Chondrocyte (in vitro differentiated cells): ENCODE measurements around the gene GARIN5A. TPM values are rescaled to one million over a fixed set of nuclear protein-coding genes. Genes with fewer than 3 reads are reported as not detected.
"Not testable (repeated sequence)": the region's sequence is repeated elsewhere in the genome, so short reads cannot be mapped to it uniquely, and the experiment has no call there.

ENCODE experiments used
- DNase-seq: peaks from one replicate; pipeline ENCODE4 v3.0.0; 2021; ENCODE audit warnings: mixed read lengths, low spot score
- H3K27ac Mint-ChIP-seq: one replicate; pipeline ENCODE4 v1.8.0; 2021; ENCODE audit warnings: mild to moderate bottlenecking, moderate library complexity, mixed read lengths; ENCODE audit not compliant: unreplicated experiment
- H3K27me3 Mint-ChIP-seq: 2 replicates; pipeline ENCODE4 v1.8.0; 2021; ENCODE audit warnings: low read depth, mixed read lengths
- H3K36me3 Mint-ChIP-seq: 2 replicates; pipeline ENCODE4 v1.8.0; 2021; ENCODE audit warnings: low read depth, mixed read lengths
- H3K4me1 Mint-ChIP-seq: 2 replicates; pipeline ENCODE4 v1.8.0; 2021; ENCODE audit warnings: low read depth, mild to moderate bottlenecking, mixed read lengths
- H3K4me3 Mint-ChIP-seq: one replicate; pipeline ENCODE4 v1.8.0; 2021; ENCODE audit warnings: mild to moderate bottlenecking, moderate library complexity, mixed read lengths; ENCODE audit not compliant: unreplicated experiment
- H3K9me3 Mint-ChIP-seq: 2 replicates; pipeline ENCODE4 v1.8.0; 2021; ENCODE audit warnings: low read depth, mixed read lengths
- total RNA-seq: library from RNA; stranded (reverse); gene quantifications from 3 replicates; pipeline ENCODE4 v1.2.1, GENCODE V29; 2021
- TF ChIP-seq, protein P1 (sequence below): fragments of 200-600 bp; sonication (generic); IDR thresholded peaks from 2 replicates; pipeline ENCODE4 v1.5.0; 2021; ENCODE audit warnings: antibody characterized with exemption, mild to moderate bottlenecking, moderate library complexity

The GARIN5A gene
- total RNA-seq, 1 donor from 2014 or later: 1.9 TPM

DNA sequence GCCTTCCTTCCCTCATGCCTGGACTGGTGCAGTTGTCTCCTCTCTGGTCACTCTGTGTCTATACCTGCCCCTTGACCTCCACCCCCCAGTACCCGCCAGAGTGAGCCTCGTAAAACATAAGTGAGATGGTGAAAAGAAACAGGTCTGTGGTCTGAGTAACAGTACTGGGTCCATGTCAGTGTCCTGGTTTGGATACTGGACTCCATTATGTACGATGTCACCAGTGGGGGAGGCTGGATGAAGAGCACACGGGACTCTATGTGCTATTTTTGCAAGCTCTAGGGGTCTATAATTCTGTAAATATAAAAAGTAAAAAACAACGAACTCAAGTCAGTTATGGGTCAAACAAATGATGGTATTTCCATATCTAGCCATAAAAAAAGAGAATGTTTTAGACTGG is 29.6 kb downstream of the GARIN5A start:
- Mint-ChIP-seq H3K27me3 (peaks cover 8% of the 10 kb centered on the region), H3K9me3 (peaks cover 9% of the 10 kb centered on the region), H3K27ac (no peak overlapping the region), H3K4me1 (no peaks in the 10 kb centered on the region), H3K4me3 (no peak overlapping the region), H3K36me3 (no peaks in the 10 kb centered on the region)
- TF ChIP-seq, protein P1, sequence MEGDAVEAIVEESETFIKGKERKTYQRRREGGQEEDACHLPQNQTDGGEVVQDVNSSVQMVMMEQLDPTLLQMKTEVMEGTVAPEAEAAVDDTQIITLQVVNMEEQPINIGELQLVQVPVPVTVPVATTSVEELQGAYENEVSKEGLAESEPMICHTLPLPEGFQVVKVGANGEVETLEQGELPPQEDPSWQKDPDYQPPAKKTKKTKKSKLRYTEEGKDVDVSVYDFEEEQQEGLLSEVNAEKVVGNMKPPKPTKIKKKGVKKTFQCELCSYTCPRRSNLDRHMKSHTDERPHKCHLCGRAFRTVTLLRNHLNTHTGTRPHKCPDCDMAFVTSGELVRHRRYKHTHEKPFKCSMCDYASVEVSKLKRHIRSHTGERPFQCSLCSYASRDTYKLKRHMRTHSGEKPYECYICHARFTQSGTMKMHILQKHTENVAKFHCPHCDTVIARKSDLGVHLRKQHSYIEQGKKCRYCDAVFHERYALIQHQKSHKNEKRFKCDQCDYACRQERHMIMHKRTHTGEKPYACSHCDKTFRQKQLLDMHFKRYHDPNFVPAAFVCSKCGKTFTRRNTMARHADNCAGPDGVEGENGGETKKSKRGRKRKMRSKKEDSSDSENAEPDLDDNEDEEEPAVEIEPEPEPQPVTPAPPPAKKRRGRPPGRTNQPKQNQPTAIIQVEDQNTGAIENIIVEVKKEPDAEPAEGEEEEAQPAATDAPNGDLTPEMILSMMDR: no peak
- DNase-seq: no peak

DNA sequence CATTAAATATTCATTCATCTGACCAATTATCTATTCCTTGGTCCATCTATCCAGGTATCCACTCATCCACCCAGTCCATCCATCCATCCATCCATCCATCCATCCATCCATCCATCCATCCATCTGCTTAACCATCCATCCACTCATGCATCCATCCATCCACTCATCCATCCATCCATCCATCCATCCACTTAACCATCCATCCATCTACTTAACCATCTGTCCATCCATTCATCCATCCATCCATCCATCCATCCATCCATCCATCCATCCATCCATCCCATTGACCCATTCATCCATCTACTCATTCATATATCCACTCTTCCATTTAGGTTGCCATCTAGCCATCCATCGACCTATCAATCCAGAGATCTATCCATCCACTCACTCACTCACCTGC is 32.6 kb downstream of the GARIN5A start:
- no peak overlapping the region for H3K27ac Mint-ChIP-seq
- no peaks in the 10 kb centered on the region for H3K4me1 Mint-ChIP-seq
- TF ChIP-seq, protein P1: no peak
- H3K36me3 Mint-ChIP-seq: no peaks in the 10 kb centered on the region
- peaks cover 9% of the 10 kb centered on the region for H3K9me3 Mint-ChIP-seq
- no peak overlapping the region for H3K4me3 Mint-ChIP-seq
- H3K27me3 Mint-ChIP-seq: peaks cover 18% of the 10 kb centered on the region
- DNase-seq: no peak

DNA sequence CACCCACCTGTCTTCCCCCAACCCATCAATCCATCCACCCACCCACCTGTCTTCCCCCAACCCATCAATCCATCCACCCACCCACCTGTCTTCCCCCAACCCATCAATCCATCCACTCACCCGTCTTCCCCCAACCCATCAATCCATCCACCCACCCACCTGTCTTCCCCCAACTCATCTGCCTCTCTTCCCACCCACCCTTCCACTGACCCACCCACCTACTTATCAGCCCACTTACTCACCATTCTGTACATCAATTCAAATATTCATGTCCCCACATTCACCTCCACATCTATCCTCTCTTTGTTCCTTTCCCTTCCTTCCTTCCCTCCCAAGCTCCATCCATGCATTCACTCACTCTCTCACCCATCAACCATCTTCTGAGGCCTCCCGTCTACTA is 37.5 kb downstream of the GARIN5A start:
- DNase-seq, H3K9me3 Mint-ChIP-seq, H3K4me1 Mint-ChIP-seq, H3K4me3 Mint-ChIP-seq, H3K27ac Mint-ChIP-seq, H3K36me3 Mint-ChIP-seq: not testable (repeated sequence)
- peaks cover 47% of the 10 kb centered on the region for H3K27me3 Mint-ChIP-seq

DNA sequence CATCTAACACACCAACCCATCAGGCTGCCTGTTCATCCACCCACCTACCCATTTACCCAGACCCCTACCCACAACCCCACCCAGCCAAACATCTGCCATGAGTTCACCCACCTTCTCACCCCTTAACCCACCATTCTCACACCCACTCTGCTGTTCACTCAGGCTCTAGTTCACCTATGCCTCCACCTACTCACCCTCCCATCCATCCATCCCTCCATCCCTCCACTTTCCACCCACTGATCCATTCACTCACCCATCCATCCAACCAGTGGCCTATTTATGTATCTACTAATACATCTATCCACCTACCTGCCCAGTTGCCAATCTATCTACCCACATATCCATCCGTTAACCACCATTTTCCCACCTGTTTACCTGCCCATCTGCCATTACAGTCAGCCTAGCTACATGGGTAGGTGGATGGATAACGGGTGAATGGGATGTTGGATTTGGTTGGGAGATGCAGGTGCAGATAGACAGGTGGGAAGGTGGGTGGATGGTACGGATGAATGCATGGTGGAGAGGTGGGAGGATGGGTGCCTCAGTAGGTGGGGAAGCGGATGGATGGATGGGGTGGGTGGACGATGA is 38.7 kb downstream of the GARIN5A start:
- Mint-ChIP-seq H3K4me1 (no peaks in the 10 kb centered on the region), H3K27ac (no peak overlapping the region), H3K27me3 (peaks cover 45% of the 10 kb centered on the region), H3K36me3 (no peaks in the 10 kb centered on the region), H3K4me3 (no peak overlapping the region), H3K9me3 (no peaks in the 10 kb centered on the region)
- TF ChIP-seq, protein P1: no peak
- DNase-seq: no peak

DNA sequence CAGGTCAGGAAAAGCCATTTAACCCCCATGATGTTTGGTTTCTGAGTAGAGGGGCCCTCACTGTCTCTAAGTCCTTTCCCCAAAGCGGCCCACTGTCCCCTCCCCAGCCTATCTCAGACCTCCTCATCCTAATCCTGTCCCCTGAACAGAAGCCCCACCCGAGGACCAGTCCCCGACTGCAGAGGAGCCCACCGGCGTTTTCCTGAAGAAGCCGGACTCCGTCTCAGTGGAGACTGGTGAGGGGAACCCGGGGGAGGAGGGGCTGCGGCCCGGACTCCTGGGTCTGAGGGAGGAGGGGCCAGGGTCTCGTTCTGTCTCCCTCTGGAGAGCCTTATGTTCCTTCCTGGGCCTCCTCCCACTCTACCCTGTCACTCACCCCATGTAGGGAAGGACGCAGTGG is 41.0 kb downstream of the GARIN5A start:
- no peaks in the 10 kb centered on the region for H3K9me3 Mint-ChIP-seq
- peaks cover 14% of the 10 kb centered on the region for H3K4me1 Mint-ChIP-seq
- DNase-seq: no peak
- TF ChIP-seq, protein P1: no peak
- H3K4me3 Mint-ChIP-seq: no peak overlapping the region
- H3K36me3 Mint-ChIP-seq: no peaks in the 10 kb centered on the region
- no peak overlapping the region for H3K27ac Mint-ChIP-seq
- peaks cover 47% of the 10 kb centered on the region for H3K27me3 Mint-ChIP-seq

DNA sequence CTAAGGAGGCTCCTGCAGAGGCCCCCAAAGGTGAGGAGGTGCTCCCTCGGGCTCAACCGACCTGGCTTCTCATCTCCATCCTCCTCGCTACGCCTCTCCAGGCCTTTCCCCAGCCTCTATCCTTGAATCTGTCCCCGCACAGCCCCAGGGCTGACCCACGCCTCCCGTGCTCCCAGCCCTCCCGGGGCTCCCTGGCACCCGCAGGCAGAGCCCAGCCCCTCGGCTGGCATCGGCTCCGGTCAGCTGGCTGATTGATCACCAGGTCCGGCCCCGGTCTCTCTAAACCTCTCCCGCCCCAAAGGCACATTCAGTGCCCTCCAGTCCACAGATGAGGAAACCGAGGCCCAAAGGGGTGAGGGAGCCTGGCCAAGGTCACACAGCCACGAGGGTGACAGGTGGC is 41.4 kb downstream of the GARIN5A start:
- H3K36me3 Mint-ChIP-seq: no peaks in the 10 kb centered on the region
- H3K27me3 Mint-ChIP-seq: peaks cover 47% of the 10 kb centered on the region
- H3K4me1 Mint-ChIP-seq: peaks cover 14% of the 10 kb centered on the region
- no peaks in the 10 kb centered on the region for H3K9me3 Mint-ChIP-seq
- DNase-seq: no peak
- TF ChIP-seq, protein P1: no peak
- H3K4me3 Mint-ChIP-seq: no peak overlapping the region
- H3K27ac Mint-ChIP-seq: no peak overlapping the region
